ENCODE results near the gene BSDC1.

BSDC1 gene

DNA sequence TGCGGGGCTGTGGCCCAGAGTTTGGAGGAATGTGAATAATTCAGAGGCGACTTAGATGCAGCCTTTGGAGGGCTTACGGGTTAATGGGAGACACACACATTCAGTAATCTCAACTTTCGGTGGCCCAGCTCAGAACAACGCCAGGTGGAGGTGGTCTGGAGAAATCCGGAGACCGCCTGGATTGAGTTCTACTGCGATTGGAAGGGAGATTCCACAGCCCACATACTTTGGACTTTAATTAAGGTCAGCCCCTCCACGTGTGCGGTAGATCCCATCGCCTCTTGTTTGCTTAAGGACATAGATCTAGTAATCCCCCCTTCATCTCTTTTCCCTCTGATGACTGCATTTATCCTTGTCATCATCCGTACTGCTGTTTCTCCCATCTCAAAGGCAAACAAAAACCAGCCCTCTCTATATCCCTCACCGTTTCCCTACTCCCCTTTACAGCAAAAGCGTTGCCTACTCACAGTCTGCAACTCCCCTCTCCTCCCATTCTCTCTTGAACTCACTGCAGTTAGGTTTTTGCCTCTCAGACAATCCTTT, 720 bp upstream of the BSDC1 start:
- no peak for DNase-seq (ENCODE audit: low spot score)

DNA sequence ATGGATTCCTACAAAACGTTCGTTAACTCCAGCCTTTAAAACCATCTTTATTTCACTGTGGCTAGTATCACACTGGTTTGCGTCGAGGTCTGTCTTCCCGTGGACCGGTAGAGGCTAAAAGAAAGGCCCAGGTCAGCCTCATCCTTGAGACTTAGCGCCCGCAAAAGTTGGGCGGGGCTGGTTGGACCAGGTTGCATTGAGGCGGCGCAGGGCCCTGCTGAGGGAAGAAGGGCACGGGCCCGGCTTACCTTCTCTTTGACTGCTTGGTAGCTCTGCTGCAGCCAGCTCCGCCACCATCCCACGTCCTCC, 455 bp downstream of the BSDC1 start:
- DNase-seq (ENCODE audit: low spot score), result no peak

DNA sequence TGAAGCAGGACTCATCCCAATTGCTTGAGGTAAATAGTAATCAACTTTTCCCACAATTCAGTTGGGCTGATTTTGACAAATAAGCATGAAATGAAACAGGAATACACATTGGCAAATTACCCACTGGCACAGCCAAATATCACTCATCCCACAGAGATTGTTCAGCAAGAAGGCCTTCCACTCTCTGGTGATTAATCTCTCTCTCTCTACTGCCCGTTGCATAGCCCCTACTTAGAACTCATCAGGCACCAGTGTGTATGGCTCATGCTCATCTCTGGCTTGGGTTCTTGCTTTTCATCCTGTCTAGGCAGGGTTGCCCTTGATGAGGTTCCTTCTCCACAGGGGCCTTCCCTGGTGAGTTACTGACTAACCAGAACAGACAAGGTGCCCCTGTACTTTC, 1.1 kb downstream of the BSDC1 start:
- DNase-seq (ENCODE audit: low spot score), result no peak

GRCh38 chr1:32392325-32392724, 1.9 kb downstream of the BSDC1 start:
- no peak for DNase-seq (ENCODE audit: low spot score)

- no peak for DNase-seq (ENCODE audit: low spot score)
Observed at GRCh38 chr1:32390904-32391870, 3.1 kb downstream of the BSDC1 start.

DNA sequence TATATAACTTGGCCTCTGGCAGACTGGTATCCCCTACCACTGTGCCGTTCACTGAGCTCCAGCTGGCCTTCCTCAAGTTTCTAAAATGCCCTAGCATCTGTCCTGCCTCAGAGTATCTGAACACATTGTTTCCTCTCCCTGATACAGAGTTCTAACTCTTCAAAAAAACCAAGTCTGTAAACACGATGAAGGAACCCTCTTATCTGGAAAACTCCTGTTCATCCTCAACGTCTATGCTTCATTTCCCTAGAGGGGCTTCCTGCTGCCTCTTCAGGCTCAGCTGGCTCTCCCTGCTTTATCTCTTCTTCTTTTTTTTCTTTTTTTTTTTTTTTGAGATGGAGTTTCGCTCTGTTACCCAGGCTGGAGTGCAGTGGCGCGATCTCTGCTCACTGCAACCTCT, 5.6 kb downstream of the BSDC1 start:
- no peak for DNase-seq (ENCODE audit: low spot score)

DNA sequence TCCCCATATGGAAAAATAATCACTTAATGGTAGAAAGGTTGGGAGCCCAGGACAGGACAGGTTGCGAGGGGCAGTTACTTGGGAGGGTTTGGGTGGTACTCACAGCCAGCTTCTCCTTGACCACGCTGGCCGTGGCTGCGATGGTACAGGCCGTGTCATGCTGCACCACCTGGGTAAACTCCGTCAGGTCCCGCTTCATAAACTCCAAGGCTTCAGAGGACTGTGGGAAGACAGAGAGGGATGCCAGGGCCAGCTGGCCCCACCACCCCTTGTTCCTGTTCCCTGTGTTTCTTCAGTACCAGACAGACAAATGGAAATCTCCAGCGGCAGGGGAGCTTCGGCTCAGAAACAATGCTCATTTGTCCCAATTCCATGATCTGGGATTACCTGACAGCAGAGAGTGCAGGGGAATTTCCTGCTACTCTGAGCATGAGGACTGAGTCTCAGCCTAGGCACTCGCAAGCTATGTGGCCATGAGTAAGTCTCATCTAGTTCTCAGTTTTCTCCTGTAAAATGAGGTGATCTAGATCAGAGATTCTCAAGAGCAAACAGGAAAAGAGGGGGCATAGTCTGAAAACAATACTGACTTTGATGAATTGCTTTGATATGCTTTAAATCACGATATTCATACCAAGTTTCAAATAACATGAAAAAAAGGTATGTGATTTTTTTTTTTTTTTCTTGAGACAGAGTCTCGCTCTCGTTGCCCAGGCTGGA, 7.4 kb downstream of the BSDC1 start:
- no peak for DNase-seq (ENCODE audit: low spot score)

DNA sequence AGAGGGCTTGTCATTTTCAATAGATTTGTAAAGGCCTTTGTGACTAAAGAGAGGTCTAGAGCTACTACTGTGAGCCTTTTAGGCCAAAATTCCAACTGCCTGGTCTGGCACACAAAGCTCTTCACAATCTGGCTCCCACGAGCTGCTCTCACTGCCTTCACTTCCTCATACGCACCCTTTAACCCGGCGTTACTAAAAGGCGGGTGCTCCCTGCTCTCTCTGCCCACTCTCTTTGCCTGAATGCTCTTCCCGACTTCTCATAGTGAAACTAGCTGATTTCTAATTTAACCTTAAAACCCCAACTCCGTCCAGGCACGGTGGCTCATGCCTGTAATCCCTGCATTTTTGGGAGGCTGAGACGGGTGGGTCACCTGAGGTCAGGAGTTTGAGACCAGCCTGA, 14.2 kb downstream of the BSDC1 start:
- DNase-seq (ENCODE audit: low spot score), result no peak

DNA sequence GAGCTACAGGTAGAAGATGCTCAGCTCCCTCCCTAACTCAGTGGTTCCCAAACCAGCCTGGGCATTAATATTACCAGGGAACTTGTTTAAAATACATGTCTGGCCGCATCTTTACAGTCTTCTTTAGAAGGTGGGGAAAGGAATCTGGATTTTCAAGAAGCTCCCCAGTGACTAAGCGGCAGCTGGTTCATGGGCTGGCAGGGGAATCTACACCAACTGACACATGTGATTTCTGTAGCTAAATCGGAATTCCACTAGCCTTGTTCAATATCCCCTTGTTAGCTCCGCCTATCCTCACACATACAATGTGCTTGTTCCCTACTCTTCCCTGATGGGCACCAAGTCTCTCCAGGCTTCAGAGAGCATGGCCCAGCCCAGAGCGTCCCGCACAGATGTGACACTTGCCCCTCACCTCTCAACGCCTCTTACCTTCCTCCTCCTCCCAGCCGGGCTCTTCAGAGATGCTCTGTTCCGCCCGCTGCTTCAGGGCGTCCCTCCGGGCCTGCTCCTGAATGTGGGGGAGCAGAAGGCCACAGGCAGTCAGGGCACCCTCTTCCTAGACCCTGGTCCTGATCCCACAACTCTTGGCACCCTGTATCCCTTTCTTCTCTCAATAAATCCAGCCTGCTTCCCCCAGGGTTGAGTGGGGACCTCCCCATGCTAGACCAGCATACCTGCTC, 16.6 kb downstream of the BSDC1 start:
- DNase-seq (ENCODE audit: low spot score), result no peak

DNA sequence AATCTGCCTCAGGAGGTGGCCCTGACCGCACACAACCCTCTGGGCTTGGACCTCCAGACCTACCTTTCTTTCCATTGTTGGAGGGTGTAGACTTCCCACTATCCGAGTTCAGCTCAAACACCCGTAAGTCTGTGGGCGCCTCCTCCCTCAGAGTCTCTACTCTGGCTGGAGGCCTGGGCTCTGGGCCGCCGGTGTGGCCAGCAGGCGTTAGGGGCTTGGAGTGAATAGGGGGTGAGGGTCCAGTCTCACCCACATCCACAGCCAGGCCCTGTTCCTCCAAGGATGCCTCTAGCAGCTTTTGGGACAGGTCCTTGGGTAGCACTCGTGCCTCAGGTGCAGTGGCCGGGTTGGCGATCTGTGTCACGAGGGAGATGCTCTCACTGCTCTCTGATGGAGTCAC, 18.0 kb downstream of the BSDC1 start:
- no peak for DNase-seq (ENCODE audit: low spot score)

DNA sequence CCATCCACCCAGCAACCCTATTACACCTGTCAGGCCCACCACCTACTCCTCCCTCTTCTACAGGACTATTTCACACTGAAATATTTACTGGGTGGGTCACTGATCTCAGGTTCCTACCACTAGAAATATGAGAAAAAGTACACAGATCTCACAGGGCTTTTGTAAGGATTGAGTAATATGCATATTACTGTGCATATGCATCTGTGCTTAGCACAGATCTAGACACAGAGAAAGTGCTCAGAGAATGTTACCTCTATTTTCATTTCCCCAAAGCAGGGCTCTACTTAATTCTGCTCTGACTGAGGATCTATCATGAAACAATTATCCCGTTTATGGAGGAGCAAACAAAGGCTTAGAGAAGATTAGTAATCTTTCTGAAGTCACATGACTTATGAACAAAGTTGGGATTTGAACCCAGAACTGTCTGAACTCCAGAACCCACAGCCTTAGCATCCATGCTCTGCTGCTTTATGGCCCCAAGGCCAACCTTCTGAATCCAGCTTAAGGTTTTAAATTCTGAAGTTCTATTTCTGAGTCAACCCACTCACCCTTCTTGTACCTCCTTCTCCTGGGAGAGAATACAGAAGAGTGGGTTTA, 20.1 kb downstream of the BSDC1 start:
- DNase-seq (ENCODE audit: low spot score), result no peak

GRCh38 chr1:32372149-32372756, 22.0 kb downstream of the BSDC1 start:
- DNase-seq (ENCODE audit: low spot score), result no peak

DNA sequence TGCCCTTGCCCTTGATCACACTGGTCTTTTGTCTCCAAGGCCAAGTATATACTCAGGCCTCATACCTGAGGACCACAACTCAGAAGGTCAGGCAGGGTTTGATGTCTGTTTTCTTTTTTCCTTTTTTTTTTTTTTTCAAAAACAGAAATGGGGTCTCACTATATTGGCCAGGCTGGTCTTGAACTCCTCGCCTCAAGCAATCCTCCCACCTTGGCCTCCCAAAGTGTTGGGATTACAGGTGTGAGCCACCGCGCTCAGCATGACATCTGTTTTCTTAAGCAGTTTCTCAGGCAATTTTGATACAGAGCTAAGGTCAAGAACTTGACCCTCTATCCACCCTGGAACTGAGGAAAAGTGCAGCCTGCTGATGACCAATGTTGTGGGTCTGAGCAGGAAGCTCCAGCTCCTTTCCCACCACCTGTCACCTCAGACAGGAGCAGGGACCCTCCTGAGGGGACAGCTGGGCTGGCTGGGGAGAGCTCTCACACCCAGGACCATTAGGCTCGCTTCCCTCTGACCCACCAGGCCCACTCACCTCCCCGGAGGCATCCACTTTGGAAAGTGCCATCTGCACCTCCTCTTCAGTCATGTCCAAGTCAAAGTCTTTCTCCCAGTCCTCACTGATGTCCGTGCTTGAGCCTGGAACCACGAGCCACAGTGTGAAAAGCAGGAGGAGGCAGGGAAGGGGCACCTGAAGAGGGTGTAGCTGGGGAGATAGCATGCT, 26.2 kb downstream of the BSDC1 start:
- DNase-seq (ENCODE audit: low spot score), result no peak

- no peak for DNase-seq (ENCODE audit: low spot score)
Observed at GRCh38 chr1:32365445-32365844, 28.8 kb downstream of the BSDC1 start.

- DNase-seq (ENCODE audit: low spot score), result no peak
Observed at GRCh38 chr1:32364836-32365235, 29.4 kb downstream of the BSDC1 start.

DNA sequence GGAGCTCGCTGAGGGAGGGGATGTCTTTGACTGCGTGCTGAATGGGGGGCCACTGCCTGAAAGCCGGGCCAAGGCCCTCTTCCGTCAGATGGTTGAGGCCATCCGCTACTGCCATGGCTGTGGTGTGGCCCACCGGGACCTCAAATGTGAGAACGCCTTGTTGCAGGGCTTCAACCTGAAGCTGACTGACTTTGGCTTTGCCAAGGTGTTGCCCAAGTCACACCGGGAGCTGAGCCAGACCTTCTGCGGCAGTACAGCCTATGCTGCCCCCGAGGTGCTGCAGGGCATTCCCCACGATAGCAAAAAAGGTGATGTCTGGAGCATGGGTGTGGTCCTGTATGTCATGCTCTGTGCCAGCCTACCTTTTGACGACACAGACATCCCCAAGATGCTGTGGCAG, 30.5 kb downstream of the BSDC1 start:
- DNase-seq (ENCODE audit: low spot score), result no peak

DNA sequence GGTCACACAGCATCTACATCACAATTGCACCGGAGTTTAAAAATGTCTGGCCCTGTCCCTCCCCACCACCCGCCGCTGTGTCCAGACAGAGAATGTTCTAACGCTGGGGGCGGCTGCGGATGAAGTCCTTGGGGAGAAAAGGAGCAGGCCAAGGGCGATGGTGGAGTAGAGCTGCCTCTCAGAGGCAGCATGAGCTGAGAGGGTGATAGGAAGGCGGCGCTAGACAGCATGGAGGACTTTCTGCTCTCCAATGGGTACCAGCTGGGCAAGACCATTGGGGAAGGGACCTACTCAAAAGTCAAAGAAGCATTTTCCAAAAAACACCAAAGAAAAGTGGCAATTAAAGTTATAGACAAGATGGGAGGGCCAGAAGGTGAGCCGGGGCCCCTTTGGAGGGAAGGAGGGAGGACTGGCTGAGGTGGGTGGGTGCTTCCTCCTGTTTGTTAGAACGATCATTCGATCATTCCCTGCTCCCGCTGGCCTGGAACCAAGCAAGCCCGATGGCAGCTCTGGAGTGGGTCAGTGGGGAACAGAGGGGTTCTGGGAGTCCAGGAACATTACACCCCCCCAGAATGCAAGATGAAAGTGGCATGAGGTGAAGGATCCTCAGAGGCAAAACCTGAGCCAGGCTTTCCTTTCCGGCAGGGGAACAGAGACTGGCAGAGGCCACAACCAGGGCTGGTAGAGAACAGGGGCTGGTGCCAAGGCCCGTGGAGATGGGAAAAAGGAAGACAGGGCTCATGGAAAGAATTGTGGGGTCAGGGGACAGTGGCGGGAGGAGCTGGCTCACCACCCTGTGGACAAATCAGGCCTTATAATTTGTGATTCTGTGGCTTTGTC, 31.5 kb downstream of the BSDC1 start, which contains the start of the genes FAM229A and TSSK3:
Gene FAM229A (minus strand): TSS at position 12 of the 840 bp plus-strand sequence. CDS start 394 bp downstream, outside the sequence.
Gene TSSK3 (plus strand): TSS at position 66 of the 840 bp plus-strand sequence. CDS start 163 bp downstream, at position 229.
- DNase-seq (ENCODE audit: low spot score), result no peak

GRCh38 chr1:32361674-32362473, 32.4 kb downstream of the BSDC1 start:
- DNase-seq (ENCODE audit: low spot score), result peak; percentile 78

GRCh38 chr1:32361308-32361673, 33.0 kb downstream of the BSDC1 start:
- DNase-seq (ENCODE audit: low spot score), result no peak

Measured in ecto neural progenitor cell (in vitro differentiated cells).